HPDE6-E6E7 (cell line): Measurements from ENCODE around the gene TLR1.
"Not testable (repeated sequence)": the region's sequence is repeated elsewhere in the genome, so short reads cannot be mapped to it uniquely, and the experiment has no call there.

ENCODE experiments used
- DNase-seq: peaks from one replicate; pipeline ENCODE4 v3.0.0; 2011; ENCODE audit warnings: missing footprints; ENCODE audit errors: extremely low spot score

The TLR1 gene

GRCh38 chr4:38774181-38774955 is 30.2 kb downstream of the TLR1 start:
- no peak for DNase-seq

GRCh38 chr4:38770281-38770680 is 34.3 kb downstream of the TLR1 start:
- not testable (repeated sequence) for DNase-seq

- no peak for DNase-seq
Measured at GRCh38 chr4:38769857-38770256, 34.7 kb downstream of the TLR1 start.

- DNase-seq, result no peak
Measured at GRCh38 chr4:38769441-38769840, 35.1 kb downstream of the TLR1 start.

DNA sequence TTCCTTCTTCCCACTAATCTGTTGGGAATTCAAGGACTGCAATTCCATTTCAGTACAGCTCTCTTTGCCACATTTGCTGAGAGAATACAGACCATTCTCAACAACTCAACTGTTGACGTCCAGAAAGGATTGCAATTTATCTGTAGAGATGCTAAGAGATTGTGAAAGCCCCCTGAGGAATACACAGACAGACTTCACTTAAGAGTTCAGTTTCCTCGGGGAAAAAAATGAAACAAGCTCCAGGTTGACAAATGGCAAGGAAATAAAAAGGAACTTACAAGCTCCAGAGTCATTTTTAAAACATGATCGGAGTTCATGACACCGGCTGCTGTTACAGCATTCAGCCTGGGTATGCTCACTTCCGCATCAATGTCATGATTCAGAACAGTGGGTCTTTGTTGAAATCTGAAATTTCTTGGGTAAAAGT is 35.6 kb downstream of the TLR1 start:
- no peak for DNase-seq

GRCh38 chr4:38766940-38767339 is 37.7 kb downstream of the TLR1 start:
- not testable (repeated sequence) for DNase-seq

DNA sequence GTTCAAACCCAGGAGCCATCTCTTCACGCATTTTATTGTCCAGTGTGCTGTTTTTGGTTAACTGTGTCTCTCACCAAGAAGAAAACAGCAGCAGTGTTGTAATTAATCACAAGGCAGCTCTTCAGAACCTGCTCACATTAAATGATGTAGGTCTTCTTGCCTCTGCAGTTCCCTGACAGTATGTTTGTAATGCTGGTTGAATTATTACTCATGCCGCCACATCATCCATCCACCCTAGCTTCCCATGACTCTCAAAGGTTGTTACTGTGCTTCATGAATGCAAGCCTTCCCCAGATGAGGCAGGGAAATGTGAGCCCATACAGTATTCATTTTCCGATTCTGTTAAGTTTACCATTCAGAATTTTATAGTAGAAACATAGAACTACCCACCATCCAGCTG is 39.2 kb downstream of the TLR1 start:
- no peak for DNase-seq

GRCh38 chr4:38764277-38764676 is 40.3 kb downstream of the TLR1 start:
- DNase-seq, result no peak

GRCh38 chr4:38762560-38762959 is 42.0 kb downstream of the TLR1 start:
- DNase-seq, result no peak

DNA sequence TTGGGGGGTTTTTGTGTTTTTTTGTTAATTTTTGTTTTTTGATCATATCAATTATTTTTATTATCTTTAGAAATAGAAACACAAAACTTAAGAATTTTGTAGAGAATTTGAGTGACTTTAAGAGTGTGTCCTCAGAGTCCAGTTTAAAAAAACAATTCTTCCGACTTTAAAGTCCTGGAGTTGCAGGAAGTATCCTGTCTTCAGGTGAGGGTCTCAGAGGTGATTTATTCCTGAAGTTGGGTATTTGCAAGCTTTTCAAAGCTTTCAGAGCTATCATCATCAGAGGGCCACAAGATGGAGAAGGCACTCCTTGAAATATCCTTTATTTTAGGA is 44.8 kb downstream of the TLR1 start:
- DNase-seq, result no peak

DNA sequence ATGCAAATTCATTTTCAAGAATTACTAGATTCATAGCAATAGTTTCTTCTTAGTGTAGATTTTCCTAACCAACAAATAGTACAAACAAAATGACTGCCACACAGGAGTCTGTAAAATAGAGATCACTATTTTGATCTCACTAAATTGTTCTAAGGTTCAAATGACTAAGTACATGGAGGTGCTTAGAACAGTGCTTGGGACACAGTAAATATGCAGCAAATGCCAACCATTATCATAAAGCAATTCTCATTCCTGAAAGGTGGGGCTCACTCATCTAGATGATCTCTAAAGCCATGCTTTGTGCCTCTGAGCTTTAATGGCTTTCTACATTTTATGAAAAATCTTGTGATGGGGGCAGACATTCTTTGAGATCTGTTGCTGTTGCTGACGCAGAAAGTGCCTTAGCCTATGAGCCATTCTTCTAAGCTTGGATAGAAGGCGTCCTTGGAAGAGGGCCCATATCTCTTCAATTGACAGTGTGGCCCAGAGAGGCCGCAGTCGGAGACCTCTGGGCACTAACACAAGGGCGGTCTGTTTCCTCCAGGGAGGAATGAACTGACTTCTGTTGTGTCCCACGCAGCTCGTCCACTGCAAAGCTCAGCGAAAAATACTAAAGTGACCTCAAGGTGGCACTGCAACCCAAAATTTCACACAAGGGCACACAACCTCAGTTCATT is 45.3 kb downstream of the TLR1 start:
- DNase-seq, result no peak

- no peak for DNase-seq
Measured at GRCh38 chr4:38757945-38758600, 46.5 kb downstream of the TLR1 start.

DNA sequence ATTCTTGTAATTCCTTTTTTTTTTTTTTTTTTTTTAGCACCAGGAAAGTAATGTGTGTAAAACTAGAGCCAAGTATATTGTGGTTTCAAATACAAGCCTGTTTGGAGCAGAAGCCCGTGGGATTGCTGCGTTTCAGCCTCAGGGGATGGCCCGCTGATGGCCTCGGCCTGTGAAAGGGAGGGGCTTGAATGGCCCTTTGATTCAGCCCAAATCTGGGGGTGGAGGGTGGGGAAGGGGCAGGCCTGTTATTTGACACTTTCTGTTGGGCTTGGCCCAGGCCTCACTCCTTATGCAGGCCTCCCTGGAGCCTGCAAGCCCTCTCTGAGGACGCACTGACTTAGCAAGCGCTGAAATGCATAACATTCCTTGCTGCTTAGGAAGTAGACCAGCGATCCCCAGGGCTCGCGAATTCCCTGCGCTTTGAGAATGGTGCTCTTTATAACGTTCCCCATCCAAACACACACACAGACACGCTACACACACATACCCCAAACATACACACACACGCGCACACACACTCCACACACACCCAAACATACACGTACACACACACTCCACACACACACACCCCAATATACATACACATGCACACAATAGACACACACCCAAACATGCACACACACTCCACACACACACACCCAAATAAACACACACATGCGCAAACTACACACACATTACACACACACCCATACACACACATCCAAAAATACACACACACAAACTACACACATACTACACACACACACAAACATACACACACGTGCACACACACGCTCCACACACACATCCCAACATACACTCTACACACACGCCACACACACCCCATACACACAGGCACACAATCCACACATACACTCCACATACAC is 51.4 kb downstream of the TLR1 start:
- DNase-seq, result peak; percentile 60

DNA sequence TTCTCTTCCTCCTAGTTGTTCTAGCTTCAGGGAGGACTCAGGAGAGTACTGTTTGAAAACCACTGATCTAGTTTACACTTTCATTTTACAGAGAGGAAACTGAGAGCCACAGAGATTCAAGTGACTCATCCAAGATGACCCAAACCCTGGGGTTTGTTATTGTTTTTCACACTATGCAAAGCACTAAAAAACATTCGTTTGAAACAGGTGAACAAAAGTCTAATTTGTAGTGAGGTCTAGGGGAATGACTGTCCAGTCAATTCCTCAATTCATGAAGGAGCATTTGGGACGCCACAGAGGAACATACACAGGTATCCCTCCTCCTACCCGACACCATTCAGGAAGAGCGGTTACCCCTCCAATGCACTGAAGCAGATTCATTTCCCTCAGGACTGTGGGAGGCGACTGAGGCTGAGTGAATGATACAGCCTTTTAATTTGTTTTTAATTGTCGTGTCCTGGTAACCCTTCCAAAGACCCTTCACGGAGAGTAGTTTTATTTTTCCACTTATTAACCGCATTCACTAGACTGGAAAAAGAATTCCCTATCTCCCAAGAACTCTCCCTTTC is 52.1 kb downstream of the TLR1 start:
- DNase-seq, result peak; percentile 27

DNA sequence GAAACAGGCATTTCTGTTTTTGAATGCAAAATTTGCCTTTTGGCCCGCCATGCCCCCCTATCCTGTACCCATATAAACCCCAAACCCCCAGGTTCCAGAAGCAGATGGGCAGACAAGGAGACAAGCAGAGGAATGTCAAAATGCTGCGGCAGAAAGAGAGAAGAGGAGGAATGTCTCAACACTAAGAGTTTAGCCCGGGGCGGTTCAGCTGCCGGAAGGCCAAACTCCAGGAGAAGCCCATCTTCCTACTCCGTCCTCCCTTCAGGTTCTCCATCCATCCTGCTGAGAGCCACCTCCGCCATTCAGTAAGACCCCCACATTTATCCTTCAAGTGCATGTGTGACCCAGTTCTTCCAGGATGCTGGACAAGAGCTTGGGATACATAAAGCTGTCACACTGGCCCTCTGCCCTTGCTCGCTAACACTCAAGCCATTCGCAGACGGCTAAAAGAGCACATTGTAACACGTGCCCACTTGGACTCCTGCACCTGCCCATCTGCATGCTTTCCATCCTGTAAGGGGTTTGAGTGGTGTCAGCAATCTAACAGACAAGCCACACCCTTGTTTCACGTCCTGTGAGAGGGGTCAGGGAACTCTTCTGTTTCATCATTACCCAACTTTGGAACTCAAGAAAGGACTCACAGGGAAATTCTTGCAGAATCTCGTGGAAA is 53.1 kb downstream of the TLR1 start:
- no peak for DNase-seq

DNA sequence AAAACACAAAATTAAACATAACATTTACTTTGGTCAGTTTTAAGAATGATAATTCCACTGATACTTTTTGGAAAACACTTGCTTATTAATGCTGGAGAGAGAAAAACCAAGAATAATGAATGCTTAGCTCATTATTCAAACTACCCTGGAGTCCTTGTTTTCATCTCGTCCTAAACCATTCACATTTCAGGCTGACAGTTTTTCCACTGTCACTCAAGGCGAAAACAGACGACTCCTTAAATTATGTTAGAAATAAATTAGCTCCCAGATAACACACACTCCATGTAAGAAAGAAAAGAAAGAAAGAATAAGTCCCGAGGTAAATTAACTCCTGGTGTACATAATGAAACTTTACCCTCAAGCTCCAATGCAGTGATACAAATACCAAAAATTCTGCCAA is 55.3 kb downstream of the TLR1 start:
- no peak for DNase-seq

DNA sequence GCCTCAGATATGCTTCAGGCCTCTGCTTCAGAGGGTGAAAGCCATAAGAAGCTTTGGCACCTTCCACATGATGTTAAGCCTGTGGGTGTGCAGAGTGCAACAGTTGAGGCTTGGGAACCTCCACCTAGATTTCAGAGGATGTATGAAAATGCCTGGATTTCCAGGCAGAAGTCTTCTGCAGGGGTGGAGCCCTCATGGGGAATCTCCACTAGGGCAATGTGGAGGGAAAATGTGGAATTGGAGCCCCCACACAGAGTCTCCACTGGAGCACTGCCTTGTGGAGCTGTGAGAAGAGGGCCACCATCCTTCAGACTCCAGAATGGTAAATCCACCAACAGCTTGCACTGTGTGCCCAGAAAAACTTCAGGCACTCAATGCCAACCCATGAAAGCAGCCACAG is 57.0 kb downstream of the TLR1 start:
- no peak for DNase-seq
